Ishikawa (cell line): ENCODE data around the gene MANSC4.

Source experiments
- CEBPB ChIP-seq: IDR thresholded peaks from 2 replicates; pipeline ENCODE4 v1.6.1; 2012
- CREB1 ChIP-seq: IDR thresholded peaks from 2 replicates; pipeline ENCODE4 v1.6.1; 2012; ENCODE audit warnings: low read depth
- EGR1 ChIP-seq: IDR thresholded peaks from 2 replicates; pipeline ENCODE4 v1.6.1; 2012
- EP300 ChIP-seq: IDR thresholded peaks from 2 replicates; pipeline ENCODE4 v1.6.1; 2012; ENCODE audit warnings: borderline replicate concordance
- FOXM1 ChIP-seq: IDR thresholded peaks from 2 replicates; pipeline ENCODE4 v1.6.1; 2012; ENCODE audit warnings: low read depth, borderline replicate concordance
- MAX ChIP-seq: IDR thresholded peaks from 2 replicates; pipeline ENCODE4 v1.6.1; 2012
- NFIC ChIP-seq: IDR thresholded peaks from 2 replicates; pipeline ENCODE4 v1.6.1; 2012
- RAD21 ChIP-seq: IDR thresholded peaks from 2 replicates; pipeline ENCODE4 v1.6.1; 2012; ENCODE audit warnings: low read depth
- TAF1 ChIP-seq: IDR thresholded peaks from 2 replicates; pipeline ENCODE4 v1.6.1; 2012; ENCODE audit warnings: low read depth, mild to moderate bottlenecking
- TCF12 ChIP-seq: IDR thresholded peaks from 2 replicates; pipeline ENCODE4 v1.6.1; 2012; ENCODE audit warnings: low read depth
- TEAD4 ChIP-seq: IDR thresholded peaks from 2 replicates; pipeline ENCODE4 v1.6.1; 2012
- USF1 ChIP-seq: IDR thresholded peaks from 2 replicates; pipeline ENCODE4 v1.6.1; 2012
- YY1 ChIP-seq: IDR thresholded peaks from 2 replicates; pipeline ENCODE4 v1.6.1; 2012; ENCODE audit warnings: low read depth
- ZBTB7A ChIP-seq: IDR thresholded peaks from 2 replicates; pipeline ENCODE4 v1.6.1; 2012; ENCODE audit warnings: low read depth
- TF ChIP-seq, protein P1 (sequence below): IDR thresholded peaks from 2 replicates; pipeline ENCODE4 v1.6.1; 2012; ENCODE audit warnings: low read depth, mild to moderate bottlenecking

MANSC4 gene

DNA sequence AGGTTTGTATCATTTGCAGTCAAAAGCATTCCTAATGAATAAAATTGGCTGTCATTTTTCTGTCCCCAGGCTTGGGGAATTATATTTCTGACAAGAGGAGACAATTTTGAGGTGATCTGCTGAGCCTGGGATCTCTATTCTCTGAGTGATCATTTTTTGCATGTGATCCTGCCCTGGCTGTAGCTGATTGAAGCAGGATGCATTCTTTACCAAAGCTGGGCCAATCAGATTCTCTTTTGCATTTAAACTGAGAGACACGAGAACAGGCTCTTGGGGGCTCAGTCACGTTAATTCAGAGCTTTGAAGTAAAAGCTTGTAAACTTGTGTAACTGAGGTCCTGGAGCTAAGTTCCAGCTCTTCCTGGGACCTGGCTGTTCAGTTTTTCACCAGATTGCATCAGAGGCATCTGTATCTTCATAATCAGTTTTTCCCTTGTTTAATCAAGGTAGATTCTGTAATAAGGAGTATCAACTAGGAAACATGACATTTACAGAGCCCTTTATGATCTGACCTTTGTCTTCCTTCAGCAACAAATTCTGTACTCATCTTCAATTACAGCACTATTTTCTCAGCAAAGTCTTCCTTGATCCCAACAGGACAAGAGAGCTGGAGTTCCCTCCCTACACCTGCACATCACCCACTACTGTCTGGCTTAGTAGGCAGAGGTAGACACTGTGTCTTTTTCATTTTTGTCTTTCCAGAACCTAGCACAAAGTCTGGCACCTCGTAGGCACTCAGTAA, 35.0 kb upstream of the MANSC4 start:
- TF ChIP-seq EP300: no peak
- TF ChIP-seq CEBPB: no peak
- TF ChIP-seq TAF1: no peak
- no peak for TF ChIP-seq FOXM1
- TF ChIP-seq, protein P1, sequence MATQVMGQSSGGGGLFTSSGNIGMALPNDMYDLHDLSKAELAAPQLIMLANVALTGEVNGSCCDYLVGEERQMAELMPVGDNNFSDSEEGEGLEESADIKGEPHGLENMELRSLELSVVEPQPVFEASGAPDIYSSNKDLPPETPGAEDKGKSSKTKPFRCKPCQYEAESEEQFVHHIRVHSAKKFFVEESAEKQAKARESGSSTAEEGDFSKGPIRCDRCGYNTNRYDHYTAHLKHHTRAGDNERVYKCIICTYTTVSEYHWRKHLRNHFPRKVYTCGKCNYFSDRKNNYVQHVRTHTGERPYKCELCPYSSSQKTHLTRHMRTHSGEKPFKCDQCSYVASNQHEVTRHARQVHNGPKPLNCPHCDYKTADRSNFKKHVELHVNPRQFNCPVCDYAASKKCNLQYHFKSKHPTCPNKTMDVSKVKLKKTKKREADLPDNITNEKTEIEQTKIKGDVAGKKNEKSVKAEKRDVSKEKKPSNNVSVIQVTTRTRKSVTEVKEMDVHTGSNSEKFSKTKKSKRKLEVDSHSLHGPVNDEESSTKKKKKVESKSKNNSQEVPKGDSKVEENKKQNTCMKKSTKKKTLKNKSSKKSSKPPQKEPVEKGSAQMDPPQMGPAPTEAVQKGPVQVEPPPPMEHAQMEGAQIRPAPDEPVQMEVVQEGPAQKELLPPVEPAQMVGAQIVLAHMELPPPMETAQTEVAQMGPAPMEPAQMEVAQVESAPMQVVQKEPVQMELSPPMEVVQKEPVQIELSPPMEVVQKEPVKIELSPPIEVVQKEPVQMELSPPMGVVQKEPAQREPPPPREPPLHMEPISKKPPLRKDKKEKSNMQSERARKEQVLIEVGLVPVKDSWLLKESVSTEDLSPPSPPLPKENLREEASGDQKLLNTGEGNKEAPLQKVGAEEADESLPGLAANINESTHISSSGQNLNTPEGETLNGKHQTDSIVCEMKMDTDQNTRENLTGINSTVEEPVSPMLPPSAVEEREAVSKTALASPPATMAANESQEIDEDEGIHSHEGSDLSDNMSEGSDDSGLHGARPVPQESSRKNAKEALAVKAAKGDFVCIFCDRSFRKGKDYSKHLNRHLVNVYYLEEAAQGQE: no peak
- TF ChIP-seq TEAD4: no peak
- TF ChIP-seq TCF12: no peak

GRCh38 chr12:27814411-27814810, 34.4 kb upstream of the MANSC4 start:
- no peak for TF ChIP-seq TEAD4
- TF ChIP-seq, protein P1: no peak
- no peak for TF ChIP-seq EGR1
- peak; percentile 54; the same call in 1 of the 2 replicates for TF ChIP-seq USF1
- no peak for TF ChIP-seq ZBTB7A
- TF ChIP-seq CREB1: no peak
- TF ChIP-seq EP300: no peak

DNA sequence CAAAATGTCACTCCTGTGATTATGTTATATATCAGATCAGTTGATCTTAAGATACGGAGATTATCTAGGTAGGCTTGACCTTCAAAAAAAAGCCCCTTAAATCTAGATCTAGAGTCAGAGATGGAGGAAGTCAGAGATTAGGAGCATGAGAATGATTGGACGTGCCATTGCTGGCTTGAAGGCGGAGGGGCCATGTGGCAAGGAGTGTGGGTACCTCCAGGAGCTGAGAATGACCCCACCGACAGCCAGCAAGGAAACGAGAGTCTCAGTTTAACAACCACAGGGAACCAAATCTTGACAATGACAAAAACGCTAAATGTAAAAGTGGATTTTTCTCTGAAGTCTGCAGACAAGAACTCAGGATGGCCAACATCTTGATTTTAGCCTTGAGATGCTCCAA, 32.5 kb upstream of the MANSC4 start:
- no peak for TF ChIP-seq USF1
- no peak for TF ChIP-seq YY1
- no peak for TF ChIP-seq CEBPB

DNA sequence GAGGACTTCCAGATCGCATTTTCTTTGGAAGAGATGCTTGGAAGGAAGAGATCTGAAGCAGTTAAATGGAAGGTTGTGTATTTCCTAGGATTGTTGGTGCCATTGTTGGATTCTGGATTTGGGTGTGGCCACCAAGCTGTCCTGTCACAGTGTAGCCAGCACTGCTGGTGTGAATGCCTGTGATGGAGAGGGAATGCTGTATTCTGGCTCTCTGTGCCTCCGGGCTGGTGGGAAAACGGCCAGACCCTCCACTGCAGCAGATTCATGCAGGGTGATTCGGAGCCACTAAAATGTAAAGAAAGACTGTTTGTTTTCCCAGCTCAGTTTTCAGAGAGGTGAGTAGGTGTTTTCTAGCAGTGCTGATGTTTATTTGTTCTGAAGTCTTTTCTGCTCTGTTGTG, 30.7 kb upstream of the MANSC4 start:
- no peak for TF ChIP-seq EP300
- no peak for TF ChIP-seq FOXM1
- no peak for TF ChIP-seq ZBTB7A
- TF ChIP-seq CEBPB: no peak
- no peak for TF ChIP-seq MAX
- TF ChIP-seq USF1: no peak
- no peak for TF ChIP-seq CREB1
- no peak for TF ChIP-seq NFIC
- TF ChIP-seq TAF1: no peak
- no peak for TF ChIP-seq YY1
- no peak for TF ChIP-seq TEAD4
- no peak for TF ChIP-seq RAD21
- TF ChIP-seq EGR1: no peak
- TF ChIP-seq, protein P1: no peak
- TF ChIP-seq TCF12: no peak

- TF ChIP-seq EP300: no peak
- TF ChIP-seq, protein P1: no peak
- TF ChIP-seq CREB1: no peak
- no peak for TF ChIP-seq YY1
- no peak for TF ChIP-seq EGR1
- TF ChIP-seq MAX: no peak
- no peak for TF ChIP-seq ZBTB7A
- no peak for TF ChIP-seq TAF1
- no peak for TF ChIP-seq TEAD4
- no peak for TF ChIP-seq NFIC
- no peak for TF ChIP-seq CEBPB
- no peak for TF ChIP-seq USF1
- TF ChIP-seq TCF12: no peak
- no peak for TF ChIP-seq RAD21
- no peak for TF ChIP-seq FOXM1
Observed at GRCh38 chr12:27808841-27809240, 28.8 kb upstream of the MANSC4 start.
